ENCODE results near the gene C1QA.

DNA sequence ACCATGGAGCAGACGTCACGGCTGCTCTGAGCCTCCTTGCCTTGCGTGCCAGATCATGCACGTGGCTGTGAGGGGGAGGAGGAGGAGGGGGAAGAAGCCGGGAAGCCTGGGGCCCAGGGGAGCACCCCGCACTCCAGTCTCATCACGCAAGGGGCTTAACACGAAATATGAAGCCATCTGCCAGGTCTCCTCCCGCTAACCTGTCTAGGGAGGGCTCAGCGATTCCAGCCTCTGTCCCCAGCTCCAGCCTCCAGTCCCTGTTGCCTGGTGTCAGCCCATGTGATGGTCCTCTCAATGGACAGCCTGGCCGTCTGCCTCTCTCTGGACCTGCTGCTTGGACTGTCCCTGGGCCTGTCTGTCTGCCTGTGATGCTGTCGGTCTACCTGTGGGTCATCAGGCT is 22.5 kb upstream of the C1QA start:
- TF ChIP-seq, protein P1, sequence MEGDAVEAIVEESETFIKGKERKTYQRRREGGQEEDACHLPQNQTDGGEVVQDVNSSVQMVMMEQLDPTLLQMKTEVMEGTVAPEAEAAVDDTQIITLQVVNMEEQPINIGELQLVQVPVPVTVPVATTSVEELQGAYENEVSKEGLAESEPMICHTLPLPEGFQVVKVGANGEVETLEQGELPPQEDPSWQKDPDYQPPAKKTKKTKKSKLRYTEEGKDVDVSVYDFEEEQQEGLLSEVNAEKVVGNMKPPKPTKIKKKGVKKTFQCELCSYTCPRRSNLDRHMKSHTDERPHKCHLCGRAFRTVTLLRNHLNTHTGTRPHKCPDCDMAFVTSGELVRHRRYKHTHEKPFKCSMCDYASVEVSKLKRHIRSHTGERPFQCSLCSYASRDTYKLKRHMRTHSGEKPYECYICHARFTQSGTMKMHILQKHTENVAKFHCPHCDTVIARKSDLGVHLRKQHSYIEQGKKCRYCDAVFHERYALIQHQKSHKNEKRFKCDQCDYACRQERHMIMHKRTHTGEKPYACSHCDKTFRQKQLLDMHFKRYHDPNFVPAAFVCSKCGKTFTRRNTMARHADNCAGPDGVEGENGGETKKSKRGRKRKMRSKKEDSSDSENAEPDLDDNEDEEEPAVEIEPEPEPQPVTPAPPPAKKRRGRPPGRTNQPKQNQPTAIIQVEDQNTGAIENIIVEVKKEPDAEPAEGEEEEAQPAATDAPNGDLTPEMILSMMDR (IDR thresholded peaks at IDR 0.05), result no peak
- TF ChIP-seq EP300 (IDR thresholded peaks at IDR 0.05) (no peak), POLR2AphosphoS5 (IDR thresholded peaks at IDR 0.05) (no peak)
